ACC112 (cell line): ENCODE measurements around the gene FITM1.

Experiments used
- H2AFZ ChIP-seq: fragments of 200-600 bp; sonication (generic); one replicate; pipeline ENCODE4 v1.6.0; 2017; ENCODE audit warnings: antibody characterized with exemption, low read length; ENCODE audit not compliant: unreplicated experiment
- H3K27ac ChIP-seq: fragments of 200-600 bp; sonication (generic); 2 replicates; pipeline ENCODE4 v1.5.1; 2014; ENCODE audit warnings: low read depth, mild to moderate bottlenecking, antibody characterized with exemption, low read length, moderate library complexity
- H3K27me3 ChIP-seq: fragments of 200-600 bp; sonication (generic); 2 replicates; pipeline ENCODE4 v1.6.1; 2014; ENCODE audit warnings: mild to moderate bottlenecking, antibody characterized with exemption, low read length, moderate library complexity, mixed read lengths; ENCODE audit not compliant: insufficient read depth
- H3K36me3 ChIP-seq: fragments of 200-600 bp; sonication (generic); 2 replicates; pipeline ENCODE4 v1.6.1; 2016; ENCODE audit warnings: mild to moderate bottlenecking, antibody characterized with exemption, low read length, moderate library complexity, mixed read lengths; ENCODE audit not compliant: insufficient read depth
- H3K4me1 ChIP-seq: fragments of 200-600 bp; sonication (generic); one replicate; pipeline ENCODE4 v1.6.1; 2016; ENCODE audit warnings: low read length, mixed read lengths; ENCODE audit not compliant: insufficient read depth, unreplicated experiment, control insufficient read depth
- H3K4me3 ChIP-seq: fragments of 200-600 bp; sonication (generic); 2 replicates; pipeline ENCODE4 v1.5.1; 2014; ENCODE audit warnings: mild to moderate bottlenecking, low read depth, low read length
- H3K79me2 ChIP-seq: fragments of 200-600 bp; sonication (generic); one replicate; pipeline ENCODE4 v1.6.0; 2016; ENCODE audit warnings: low read length; ENCODE audit not compliant: control insufficient read depth, unreplicated experiment, insufficient read depth

Gene FITM1

DNA sequence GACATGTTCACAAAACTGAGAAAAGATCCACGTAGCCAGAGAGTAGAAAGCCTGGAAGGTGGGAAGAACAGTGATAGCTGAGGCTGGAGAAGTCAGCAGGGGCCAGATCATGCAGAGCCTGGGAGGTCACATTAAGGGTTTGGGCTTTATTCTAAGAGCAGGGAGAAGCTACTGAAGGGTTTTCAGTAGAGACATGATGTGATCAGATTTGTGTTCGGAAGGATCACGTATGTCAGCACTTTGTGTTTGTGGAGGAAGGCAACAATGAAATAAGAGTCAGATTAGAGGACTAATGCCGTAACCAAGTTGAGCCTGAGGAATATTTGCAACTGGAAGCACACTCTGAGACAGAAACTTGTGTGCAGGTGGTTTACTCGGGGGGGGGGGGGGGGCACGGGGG, 40.6 kb upstream of the FITM1 start:
- Histone ChIP-seq H3K27ac (no peak overlapping the region), H3K36me3 (no peaks in the 10 kb centered on the region), H3K4me3 (no peak overlapping the region), H3K27me3 (no peaks in the 10 kb centered on the region), H3K79me2 (peaks cover under 1% of the 10 kb centered on the region), H2AFZ (no peak overlapping the region), H3K4me1 (no peaks in the 10 kb centered on the region)

DNA sequence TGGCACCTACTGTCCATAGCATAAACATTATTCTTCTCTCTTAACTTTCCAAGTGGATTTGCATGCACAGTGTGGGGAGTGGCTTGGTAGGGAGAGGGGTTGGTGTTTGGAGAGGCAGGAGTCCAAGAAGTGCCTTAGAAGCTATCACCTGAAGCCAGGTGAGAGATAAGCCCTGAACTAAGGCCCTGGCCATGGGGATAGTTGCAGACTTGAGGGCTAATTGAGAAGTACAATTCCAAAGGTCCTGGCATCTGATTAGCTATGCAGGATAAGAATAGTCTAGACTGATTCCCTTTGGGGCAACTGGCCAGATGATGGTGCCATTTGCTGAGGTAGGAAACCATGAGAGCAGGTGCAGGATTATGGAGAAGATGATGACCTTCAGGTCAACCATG, 38.4 kb upstream of the FITM1 start:
- no peak overlapping the region for H2AFZ ChIP-seq
- H3K4me1 ChIP-seq = peaks cover 4% of the 10 kb centered on the region
- H3K27me3 ChIP-seq = no peaks in the 10 kb centered on the region
- H3K27ac ChIP-seq = no peak overlapping the region
- H3K36me3 ChIP-seq = no peaks in the 10 kb centered on the region
- no peak overlapping the region for H3K4me3 ChIP-seq
- H3K79me2 ChIP-seq = peaks cover 10% of the 10 kb centered on the region

DNA sequence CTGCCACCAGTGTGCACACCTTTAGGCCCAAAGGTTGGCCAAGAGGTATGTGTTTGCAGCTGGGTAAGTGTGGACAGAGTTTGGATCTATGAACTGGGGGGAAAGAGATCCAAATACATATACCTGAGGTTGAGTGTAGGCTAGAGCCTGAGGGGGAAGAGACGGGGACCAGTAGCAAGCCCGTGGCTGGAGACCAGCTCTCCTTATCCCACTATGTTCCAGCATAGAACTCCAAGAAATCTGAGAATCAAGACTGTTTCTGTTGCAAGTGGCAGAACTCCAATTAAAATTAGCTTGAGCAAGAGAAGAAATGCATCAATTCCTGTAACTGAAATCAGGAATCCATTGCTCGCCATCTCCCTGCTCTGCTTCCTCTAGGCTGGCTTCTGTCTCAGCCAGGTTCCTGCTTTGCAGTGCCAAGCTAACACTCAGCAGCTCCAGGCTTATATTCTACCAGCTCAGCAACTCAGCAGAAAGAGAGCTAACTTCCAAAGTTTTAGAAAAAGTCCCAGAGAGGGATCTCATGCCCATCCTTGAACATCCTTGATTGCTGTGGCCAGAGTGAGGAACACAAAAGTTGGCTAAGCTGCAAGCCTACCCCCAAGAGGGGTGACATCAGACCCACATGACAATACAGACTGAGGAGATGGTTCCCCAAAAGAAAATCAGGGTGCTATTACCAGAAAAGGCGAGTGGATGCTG, 37.8 kb upstream of the FITM1 start:
- no peak overlapping the region for H3K4me3 ChIP-seq
- H2AFZ ChIP-seq = no peak overlapping the region
- H3K36me3 ChIP-seq = no peaks in the 10 kb centered on the region
- peaks cover 4% of the 10 kb centered on the region for H3K4me1 ChIP-seq
- H3K27ac ChIP-seq = no peak overlapping the region
- peaks cover 10% of the 10 kb centered on the region for H3K79me2 ChIP-seq
- H3K27me3 ChIP-seq = no peaks in the 10 kb centered on the region

DNA sequence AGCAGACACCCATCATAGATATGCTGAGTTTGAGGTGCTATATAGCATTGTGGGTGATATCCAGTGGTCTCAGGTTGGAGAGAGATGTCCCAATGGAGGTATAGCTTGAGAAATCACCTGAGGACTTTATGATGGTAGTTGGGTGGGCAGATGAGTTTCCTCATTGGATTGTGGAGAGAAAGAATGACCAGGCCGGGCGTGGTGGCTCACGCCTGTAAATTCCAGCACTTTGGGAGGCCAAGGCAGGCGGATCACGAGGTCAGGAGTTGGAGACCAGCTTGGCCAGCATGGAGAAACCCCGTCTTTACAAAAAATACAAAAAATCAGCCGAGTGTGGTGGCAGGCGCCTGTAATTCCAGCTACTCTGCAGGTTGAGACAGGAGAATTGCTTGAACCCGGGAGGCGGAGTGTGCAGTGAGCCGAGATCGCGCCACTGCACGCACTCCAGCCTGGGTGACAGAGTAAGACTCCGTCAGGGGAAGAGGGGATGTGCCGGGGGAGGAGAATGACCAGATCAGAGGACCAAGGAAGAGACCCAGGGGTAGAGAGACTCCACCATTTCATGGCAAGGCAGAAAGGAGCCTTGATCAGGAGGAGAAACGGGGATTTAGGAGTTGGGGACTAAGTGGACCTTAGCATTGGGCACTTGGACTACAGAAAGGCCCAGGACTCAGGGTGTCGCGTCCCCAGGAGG, 37.1 kb upstream of the FITM1 start:
- Histone ChIP-seq H3K4me1 (peaks cover 4% of the 10 kb centered on the region), H2AFZ (no peak overlapping the region), H3K27ac (no peak overlapping the region), H3K79me2 (peaks cover 10% of the 10 kb centered on the region), H3K4me3 (peak overlapping the region; percentile 87; the same call in 1 of the 2 replicates), H3K27me3 (no peaks in the 10 kb centered on the region), H3K36me3 (no peaks in the 10 kb centered on the region)

DNA sequence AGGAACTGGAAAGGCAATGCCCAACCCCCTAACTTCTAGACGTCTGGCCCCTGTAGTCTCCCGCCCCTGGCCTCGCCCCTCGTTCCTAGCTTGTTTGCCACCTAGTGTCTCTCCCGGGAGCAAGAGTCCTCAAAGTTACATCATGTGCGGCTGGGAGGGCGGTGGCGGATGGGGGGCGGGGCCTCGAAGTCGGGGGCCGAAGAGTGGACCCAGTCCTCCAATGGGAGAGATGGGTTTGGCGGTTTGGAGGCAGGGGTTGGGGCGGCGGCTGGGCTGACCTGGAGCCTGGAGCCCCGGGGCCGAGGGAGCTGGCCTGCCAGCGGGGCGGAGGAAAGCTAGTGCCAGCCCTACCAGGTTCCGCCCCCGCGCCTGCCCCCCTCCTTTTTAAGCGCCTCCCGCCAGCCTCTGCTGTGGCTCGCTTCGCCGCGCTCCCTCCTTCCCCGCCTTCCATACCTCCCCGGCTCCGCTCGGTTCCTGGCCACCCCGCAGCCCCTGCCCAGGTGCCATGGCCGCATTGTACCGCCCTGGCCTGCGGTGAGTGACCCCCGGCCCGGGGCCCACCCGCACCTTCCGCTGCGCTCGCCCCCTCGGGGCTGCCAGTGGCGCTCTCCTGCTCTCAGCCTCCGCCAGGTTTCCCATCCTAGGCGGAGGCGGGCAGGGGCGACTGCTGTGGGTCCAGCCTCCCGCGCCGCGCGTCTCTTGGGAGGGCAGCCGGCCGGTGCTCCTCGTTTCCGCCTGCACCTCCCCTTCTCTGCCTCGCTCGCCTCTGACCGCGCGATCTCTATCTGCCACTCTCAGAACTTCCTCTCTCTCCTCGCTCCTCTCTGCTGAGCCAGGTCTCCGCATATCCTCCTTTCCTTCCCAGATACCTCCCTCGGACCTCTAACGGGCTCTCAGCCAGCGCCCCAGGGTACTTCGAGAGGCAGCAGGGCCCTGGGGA, 36.3 kb upstream of the FITM1 start, which contains the start of gene PCK2:
TSS of gene PCK2 (plus strand) at position 411 of the 940 bp plus-strand sequence. CDS start at position 506, 95 bp downstream.
- Histone ChIP-seq H3K79me2 (peaks cover 10% of the 10 kb centered on the region), H2AFZ (peak within 1 kb of the TSS; percentile 82), H3K4me3 (peak within 1 kb of the TSS; percentile 87), H3K36me3 (no peaks in the 10 kb centered on the region), H3K27me3 (no peaks in the 10 kb centered on the region), H3K4me1 (peaks cover 4% of the 10 kb centered on the region), H3K27ac (no peak within 1 kb of the TSS)

DNA sequence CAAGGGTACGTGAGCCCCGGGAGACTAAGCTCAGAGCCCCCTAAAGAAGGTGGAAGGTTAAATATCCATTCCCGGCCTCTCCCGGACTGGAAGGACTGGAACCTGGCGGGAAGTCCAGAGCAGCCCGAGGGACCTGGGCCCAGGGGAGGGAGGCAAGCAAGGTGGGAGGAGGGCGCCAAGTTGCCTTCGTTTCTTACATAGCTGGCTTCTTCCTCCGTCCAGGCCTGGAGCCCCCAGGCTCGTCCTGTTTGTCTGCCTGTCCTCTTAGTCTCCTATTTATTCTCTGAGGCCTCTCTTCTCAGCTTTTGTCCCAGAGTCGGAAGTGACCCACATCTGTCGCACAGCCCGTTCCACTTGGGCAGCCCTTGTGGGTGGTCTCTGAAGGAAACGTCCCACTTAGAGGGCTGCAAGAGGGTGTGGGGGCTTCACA, 35.6 kb upstream of the FITM1 start:
- H3K27ac ChIP-seq = no peak overlapping the region
- peaks cover 4% of the 10 kb centered on the region for H3K4me1 ChIP-seq
- peaks cover 10% of the 10 kb centered on the region for H3K79me2 ChIP-seq
- H3K27me3 ChIP-seq = no peaks in the 10 kb centered on the region
- H2AFZ ChIP-seq = peak overlapping the region; percentile 82
- 0 out of 2 replicates have a peak, but pooled peaks cover 6% of the 10 kb centered on the region for H3K36me3 ChIP-seq
- H3K4me3 ChIP-seq = peak overlapping the region; percentile 87

DNA sequence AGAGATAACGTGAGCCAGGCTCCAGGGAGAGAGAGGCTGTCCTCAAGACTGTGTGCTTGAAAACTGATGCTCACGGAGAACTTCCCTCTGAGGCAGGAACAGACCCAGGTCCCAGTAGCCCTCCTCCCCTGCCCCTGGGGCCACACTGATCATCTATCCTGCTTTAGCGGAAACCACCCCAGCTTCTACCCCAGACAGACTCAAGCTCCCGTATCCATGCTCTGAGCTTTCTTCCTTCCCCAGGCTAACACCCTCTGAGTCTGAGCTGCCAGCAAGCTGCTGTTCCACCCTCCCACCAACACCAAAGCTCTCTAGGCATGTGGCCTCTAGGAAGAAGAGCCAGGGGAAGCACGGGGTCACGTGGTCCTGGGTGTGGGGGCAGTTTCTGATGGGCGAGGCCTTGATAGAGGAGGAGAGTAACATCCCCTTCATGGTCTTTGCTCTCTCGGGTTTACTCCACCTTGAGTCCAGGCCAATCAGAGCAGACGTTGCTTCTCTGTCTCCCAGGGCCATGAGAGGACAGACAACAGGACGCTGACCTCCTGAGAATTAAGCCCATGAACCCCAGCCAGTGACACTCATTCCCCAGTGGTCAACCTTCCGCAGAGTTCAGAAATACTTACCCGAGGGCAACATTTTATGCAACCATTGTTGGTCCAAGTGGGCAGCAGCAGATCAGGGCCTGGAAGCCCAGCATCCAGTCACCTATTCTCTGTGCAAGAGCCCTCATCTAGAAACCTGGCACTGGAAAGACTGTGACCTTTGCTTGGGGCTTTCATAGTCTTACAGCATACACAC, 35.0 kb upstream of the FITM1 start:
- H3K27ac ChIP-seq = no peak overlapping the region
- H3K79me2 ChIP-seq = peaks cover 10% of the 10 kb centered on the region
- no peaks in the 10 kb centered on the region for H3K27me3 ChIP-seq
- H2AFZ ChIP-seq = peak overlapping the region; percentile 82
- peak overlapping the region; percentile 87 for H3K4me3 ChIP-seq
- peaks cover 4% of the 10 kb centered on the region for H3K4me1 ChIP-seq
- H3K36me3 ChIP-seq = 0 out of 2 replicates have a peak, but pooled peaks cover 6% of the 10 kb centered on the region

DNA sequence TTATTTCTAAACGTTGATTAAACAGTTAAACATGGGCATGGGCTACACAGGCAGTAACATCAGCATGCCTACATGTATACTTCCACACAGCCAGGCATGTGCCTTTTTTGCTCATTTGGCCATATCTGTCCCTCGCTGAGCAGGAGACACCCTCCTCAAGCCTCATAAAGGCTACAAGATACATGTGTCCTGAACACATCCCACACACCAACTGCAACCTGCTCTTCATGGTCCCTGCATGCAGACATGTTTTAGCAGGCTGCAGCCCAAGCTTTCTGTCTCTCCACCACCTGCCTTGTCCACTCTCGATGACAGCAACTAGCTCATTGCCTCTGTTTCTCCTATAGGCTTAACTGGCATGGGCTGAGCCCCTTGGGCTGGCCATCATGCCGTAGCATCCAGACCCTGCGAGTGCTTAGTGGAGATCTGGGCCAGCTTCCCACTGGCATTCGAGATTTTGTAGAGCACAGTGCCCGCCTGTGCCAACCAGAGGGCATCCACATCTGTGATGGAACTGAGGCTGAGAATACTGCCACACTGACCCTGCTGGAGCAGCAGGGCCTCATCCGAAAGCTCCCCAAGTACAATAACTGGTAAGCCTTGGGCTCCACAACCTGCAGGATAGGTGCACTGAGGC, 33.8 kb upstream of the FITM1 start:
- no peaks in the 10 kb centered on the region for H3K27me3 ChIP-seq
- H3K79me2 ChIP-seq = peaks cover 10% of the 10 kb centered on the region
- H3K4me3 ChIP-seq = no peak overlapping the region
- H3K4me1 ChIP-seq = peaks cover 4% of the 10 kb centered on the region
- H3K36me3 ChIP-seq = 0 out of 2 replicates have a peak, but pooled peaks cover 6% of the 10 kb centered on the region
- no peak overlapping the region for H2AFZ ChIP-seq
- H3K27ac ChIP-seq = no peak overlapping the region

DNA sequence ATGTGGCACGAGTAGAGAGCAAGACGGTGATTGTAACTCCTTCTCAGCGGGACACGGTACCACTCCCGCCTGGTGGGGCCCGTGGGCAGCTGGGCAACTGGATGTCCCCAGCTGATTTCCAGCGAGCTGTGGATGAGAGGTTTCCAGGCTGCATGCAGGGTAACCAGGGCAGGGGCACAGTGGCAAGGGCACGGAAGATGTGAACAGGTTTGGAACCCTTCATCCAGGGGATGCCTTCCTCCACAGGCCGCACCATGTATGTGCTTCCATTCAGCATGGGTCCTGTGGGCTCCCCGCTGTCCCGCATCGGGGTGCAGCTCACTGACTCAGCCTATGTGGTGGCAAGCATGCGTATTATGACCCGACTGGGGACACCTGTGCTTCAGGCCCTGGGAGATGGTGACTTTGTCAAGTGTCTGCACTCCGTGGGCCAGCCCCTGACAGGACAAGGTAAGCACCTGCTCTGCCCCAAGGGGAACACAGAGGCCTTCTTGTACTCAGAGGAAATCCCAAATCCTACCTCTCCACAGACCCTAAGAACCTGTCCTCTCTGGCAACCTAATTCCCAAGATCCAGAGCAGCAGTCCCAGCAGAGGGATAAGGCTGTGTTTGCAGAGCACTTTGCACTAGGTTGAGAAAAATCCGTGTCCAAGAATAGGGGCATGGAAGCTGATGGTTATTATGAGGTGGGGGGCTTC, 32.1 kb upstream of the FITM1 start:
- Histone ChIP-seq H2AFZ (no peak overlapping the region), H3K4me1 (peaks cover 4% of the 10 kb centered on the region), H3K4me3 (no peak overlapping the region), H3K79me2 (peaks cover 10% of the 10 kb centered on the region), H3K27me3 (no peaks in the 10 kb centered on the region), H3K36me3 (0 out of 2 replicates have a peak, but pooled peaks cover 6% of the 10 kb centered on the region), H3K27ac (no peak overlapping the region)
